Mucosa of descending colon (tissue), 3 donors: ENCODE measurements around the gene IMPG1. TPM values are rescaled to one million over a fixed set of nuclear protein-coding genes. Genes with fewer than 3 reads are reported as not detected.

Source experiments
- ATAC-seq: fragments of 200-7000 bp; cut with Tn5 transposase; one replicate; pipeline ENCODE4 v1.9.1; 2020; ENCODE audit warnings: mild to moderate bottlenecking, moderate library complexity
- DNase-seq, 3 donors: peaks; one replicate each; pipeline ENCODE4 v3.0.0-alpha.2; 2020
- H3K36me3 ChIP-seq: fragments of 200-600 bp; one replicate; pipeline ENCODE4 v1.8.0; 2021; ENCODE audit warnings: low read depth, mild to moderate bottlenecking
- H3K4me1 ChIP-seq: fragments of 200-600 bp; one replicate; pipeline ENCODE4 v1.8.0; 2021; ENCODE audit warnings: low read depth, mild to moderate bottlenecking
- H3K4me3 ChIP-seq: fragments of 200-600 bp; one replicate; pipeline ENCODE4 v1.8.0; 2021; ENCODE audit warnings: mild to moderate bottlenecking
- H3K9me3 ChIP-seq: fragments of 200-600 bp; one replicate; pipeline ENCODE4 v1.8.0; 2021; ENCODE audit warnings: mild to moderate bottlenecking
- CTCF ChIP-seq: fragments of 200-600 bp; IDR thresholded peaks from one replicate; pipeline ENCODE4 v1.8.0; 2022; ENCODE audit warnings: antibody characterized with exemption, mild to moderate bottlenecking
- intact Hi-C, 2 donors: fragments of 100-400 bp; cut with DNase I in 1 of 2; cut with micrococcal nuclease in 1 of 2; formaldehyde crosslinking; loops; one replicate each; pipeline versions ENCODE4 v1.11.0 to v1.11.1; 2022; cut with DNase I, micrococcal nuclease
- total RNA-seq, 3 donors: library from RNA; stranded (reverse); fragmentation: NEBNext Ultra II Directional in 2 of 3; extraction: Animal tissue kit (Norgen Biotek cat#: 25700) in 2 of 3; gene quantifications; one replicate each; pipeline versions ENCODE4 v1.2.1 to v1.2.4, GENCODE V29; 2021 to 2023
- donor health status: DM: no; HTN: no; CAD: no; lungs with moderate emphysema.
- donor health status: DM: no; HTN: no; CAD: no.
- donor health status: DM: no; HTN: yes; CAD: no.

The IMPG1 gene
- total RNA-seq, 3 donors from 2014 or later, result not detected

- Histone ChIP-seq H3K4me3 (no peak overlapping the region), H3K9me3 (no peaks in the 10 kb centered on the region), H3K4me1 (no peaks in the 10 kb centered on the region), H3K36me3 (no peaks in the 10 kb centered on the region)
- intact Hi-C loops, result loop anchor here in 1 of 2 donors (10.0 kb wide), 1 partner anchor 1523 kb away; no protein-coding TSS in a partner anchor
- TF ChIP-seq CTCF, result no peak
- ATAC-seq (no peak), DNase-seq (peak in 1 of 3 donors; percentile 18)
Measured at GRCh38 chr6:75932067-75932466, 140.4 kb downstream of the IMPG1 start.

- no peaks in the 10 kb centered on the region for H3K36me3 ChIP-seq
- no peak for ATAC-seq
- H3K4me3 ChIP-seq, result no peak overlapping the region
- no peak for TF ChIP-seq CTCF
- intact Hi-C loops, result loop anchor here in 1 of 2 donors (10.0 kb wide), 1 partner anchor 1524 kb away; no protein-coding TSS in a partner anchor
- no peak for DNase-seq
- H3K4me1 ChIP-seq, result no peaks in the 10 kb centered on the region
- no peaks in the 10 kb centered on the region for H3K9me3 ChIP-seq
Measured at GRCh38 chr6:75931011-75931680, 141.3 kb downstream of the IMPG1 start.

- intact Hi-C loops, result no loop called here
- ATAC-seq (no peak), DNase-seq (no peak)
- H3K4me1 ChIP-seq, result no peaks in the 10 kb centered on the region
- H3K36me3 ChIP-seq, result no peaks in the 10 kb centered on the region
- H3K9me3 ChIP-seq, result no peaks in the 10 kb centered on the region
- H3K4me3 ChIP-seq, result no peak overlapping the region
- no peak for TF ChIP-seq CTCF
Measured at GRCh38 chr6:75926293-75927168, 145.9 kb downstream of the IMPG1 start.

- DNase-seq (no peak), ATAC-seq (peak; percentile 36)
- Histone ChIP-seq H3K9me3 (no peaks in the 10 kb centered on the region), H3K4me1 (no peaks in the 10 kb centered on the region), H3K4me3 (no peak overlapping the region), H3K36me3 (no peaks in the 10 kb centered on the region)
- intact Hi-C loops, result no loop called here
- no peak for TF ChIP-seq CTCF
Measured at GRCh38 chr6:75922226-75922625, 150.2 kb downstream of the IMPG1 start.

GRCh38 chr6:75913040-75913439 lies 159.4 kb downstream of the IMPG1 start:
- TF ChIP-seq CTCF, result no peak
- H3K4me3 ChIP-seq, result no peak overlapping the region
- no peaks in the 10 kb centered on the region for H3K36me3 ChIP-seq
- no peaks in the 10 kb centered on the region for H3K4me1 ChIP-seq
- DNase-seq (no peak), ATAC-seq (no peak)
- intact Hi-C loops, result no loop called here
- no peaks in the 10 kb centered on the region for H3K9me3 ChIP-seq
